Testis (tissue), 2 donors: ENCODE measurements around the gene PCDHGB6.

Source experiments
- CTCF ChIP-seq, 3 experiments: fragments of 450-650 bp in 2 of 3; fragments of 200-600 bp in 1 of 3; sonication (generic) in 1 of 3; IDR thresholded peaks; one replicate each; pipeline ENCODE4 v1.5.1; 2016 to 2019; ENCODE audit warnings: antibody characterized with exemption in 3 of 3, mild to moderate bottlenecking in 2 of 3, moderate library complexity in 1 of 3
- POLR2A ChIP-seq: fragments of 450-650 bp; IDR thresholded peaks from one replicate; pipeline ENCODE4 v1.6.1; 2017; ENCODE audit warnings: antibody characterized with exemption, mild to moderate bottlenecking, moderate library complexity

DNA sequence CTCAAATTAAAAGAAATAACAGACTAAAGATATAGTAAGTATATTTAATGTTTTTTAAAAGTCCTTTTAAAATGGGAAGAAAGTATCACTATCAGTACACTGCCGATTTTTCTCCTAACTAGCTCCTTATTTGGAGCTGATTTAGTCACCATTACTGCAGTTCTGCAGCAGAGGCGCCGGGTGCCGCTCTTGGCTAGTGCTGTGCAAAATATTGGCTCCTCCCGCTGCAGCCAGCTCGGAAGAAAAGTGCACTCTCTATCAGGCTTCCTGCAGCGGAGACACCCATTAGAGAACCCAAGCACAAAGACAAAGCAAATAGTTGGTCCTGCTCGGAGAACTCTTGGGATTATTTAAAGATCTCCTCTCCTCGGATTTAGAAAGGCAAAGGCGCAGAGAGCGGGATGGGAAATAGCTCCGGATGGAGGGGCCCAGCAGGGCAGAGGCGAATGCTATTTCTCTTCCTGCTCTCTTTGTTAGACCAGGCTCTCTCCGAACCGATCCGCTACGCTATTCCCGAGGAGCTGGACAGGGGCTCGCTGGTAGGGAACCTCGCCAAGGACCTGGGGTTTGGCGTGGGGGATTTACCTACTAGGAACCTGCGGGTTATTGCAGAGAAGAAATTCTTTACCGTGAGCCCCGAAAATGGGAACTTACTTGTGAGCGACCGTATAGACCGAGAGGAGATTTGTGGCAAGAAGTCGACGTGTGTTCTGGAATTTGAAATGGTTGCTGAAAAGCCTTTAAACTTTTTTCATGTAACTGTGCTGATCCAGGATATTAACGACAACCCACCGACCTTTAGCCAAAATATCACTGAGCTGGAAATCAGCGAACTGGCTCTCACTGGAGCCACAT is 37.6 kb upstream of the PCDHGB6 start, which contains the start of gene PCDHGB3:
- TF ChIP-seq CTCF (IDR thresholded peaks at IDR 0.05) (no peak), POLR2A (no peak)
